ENCODE results near the gene SDK2. TPM values are rescaled to one million over a fixed set of nuclear protein-coding genes. Genes with fewer than 3 reads are reported as not detected.

SDK2 gene
- total and polyA plus RNA-seq, 9 of the 15 experiments (the other 6 are each of a cell fraction or from before 2014, with no cell fraction given), result 0.04 TPM; not detected in 8

- Histone ChIP-seq H3K27ac (ENCODE audit: extremely low read depth, low read depth, low read length) (no peak overlapping the region), H3K9me1 (ENCODE audit: control insufficient read depth, insufficient read depth, low read length) (no peaks in the 10 kb centered on the region), H3K4me3 (no peak overlapping the region), H3K27me3 (ENCODE audit: control insufficient read depth in 2 of 2, insufficient read depth in 2 of 2, low read length in 2 of 2) (peaks cover 0 to 30% of the 10 kb centered on the region in 2 experiments; a peak in 3 of 5 replicates), H4K20me1 (replicated peaks; ENCODE audit: control insufficient read depth, insufficient read depth, low read length) (no peaks in the 10 kb centered on the region; the same call in 1 of the 2 replicates), H3K36me3 (ENCODE audit: control insufficient read depth, insufficient read depth, low read length) (no peaks in the 10 kb centered on the region), H3K9me3 (replicated peaks; ENCODE audit: control insufficient read depth, insufficient read depth, low read depth, low read length) (no peaks in the 10 kb centered on the region), H3K79me2 (ENCODE audit: control insufficient read depth, insufficient read depth, low read length) (no peaks in the 10 kb centered on the region), H3K4me1 (replicated peaks in 1 of 2; ENCODE audit: control insufficient read depth in 2 of 2, insufficient read depth in 2 of 2, low read length in 2 of 2) (peaks cover 0 to 8% of the 10 kb centered on the region in 2 experiments; a peak in 1 of 5 replicates), H3K4me2 (ENCODE audit: insufficient read depth, low read length) (no peak overlapping the region), H2AFZ (ENCODE audit: low read depth, low read length) (no peak overlapping the region), H3K9ac (ENCODE audit: insufficient read depth in 1 of 2, low read depth in 2 of 2, low read length in 2 of 2) (no peak overlapping the region)
- ChIA-PET POLR2A (no interaction called here), CTCF (ENCODE audit: low intra/inter-chr PET ratio) (no interaction called here)
- no TSS peak for BruUV-seq (replicated peaks)
- ATAC-seq (no peak), FAIRE-seq (no peak), DNase-seq (ENCODE audit: extremely low read depth in 1 of 4, low spot score in 3 of 4) (no peak)
- 0% methylated on average over 11 of the region's 11 CpGs for WGBS (ENCODE audit: insufficient coverage, low coverage, missing lambda C conversion rate)
- intact Hi-C loops (cut with micrococcal nuclease), result no loop called here
- in situ Hi-C loops (cut with MboI), result no loop called here
- no peak for TF ChIP-seq POLR2G (IDR thresholded peaks at IDR 0.05; ENCODE audit: low read depth, low read length)
- no peak for TF ChIP-seq ZBTB17 (CRISPR knock-in tag; IDR thresholded peaks at IDR 0.05)
- TF ChIP-seq MCM7 (IDR thresholded peaks at IDR 0.05), result no peak
- TF ChIP-seq TBL1XR1 (IDR thresholded peaks at IDR 0.05; ENCODE audit: low read length in 2 of 2), result no peak
- TF ChIP-seq ZMIZ1 (IDR thresholded peaks at IDR 0.05; ENCODE audit: low read depth in 2 of 2, low read length in 2 of 2), result no peak
- no peak for TF ChIP-seq IRF2 (CRISPR knock-in tag; IDR thresholded peaks at IDR 0.05)
- TF ChIP-seq MTA2 (IDR thresholded peaks at IDR 0.05; ENCODE audit: low read depth), result no peak
- TF ChIP-seq BRD4 (IDR thresholded peaks at IDR 0.05), result no peak
Measured at GRCh38 chr17:73642659-73643000, 1.6 kb downstream of the SDK2 start.

All from K562 (cell line).